ENCODE results near the gene KCNH2.

The KCNH2 gene

DNA sequence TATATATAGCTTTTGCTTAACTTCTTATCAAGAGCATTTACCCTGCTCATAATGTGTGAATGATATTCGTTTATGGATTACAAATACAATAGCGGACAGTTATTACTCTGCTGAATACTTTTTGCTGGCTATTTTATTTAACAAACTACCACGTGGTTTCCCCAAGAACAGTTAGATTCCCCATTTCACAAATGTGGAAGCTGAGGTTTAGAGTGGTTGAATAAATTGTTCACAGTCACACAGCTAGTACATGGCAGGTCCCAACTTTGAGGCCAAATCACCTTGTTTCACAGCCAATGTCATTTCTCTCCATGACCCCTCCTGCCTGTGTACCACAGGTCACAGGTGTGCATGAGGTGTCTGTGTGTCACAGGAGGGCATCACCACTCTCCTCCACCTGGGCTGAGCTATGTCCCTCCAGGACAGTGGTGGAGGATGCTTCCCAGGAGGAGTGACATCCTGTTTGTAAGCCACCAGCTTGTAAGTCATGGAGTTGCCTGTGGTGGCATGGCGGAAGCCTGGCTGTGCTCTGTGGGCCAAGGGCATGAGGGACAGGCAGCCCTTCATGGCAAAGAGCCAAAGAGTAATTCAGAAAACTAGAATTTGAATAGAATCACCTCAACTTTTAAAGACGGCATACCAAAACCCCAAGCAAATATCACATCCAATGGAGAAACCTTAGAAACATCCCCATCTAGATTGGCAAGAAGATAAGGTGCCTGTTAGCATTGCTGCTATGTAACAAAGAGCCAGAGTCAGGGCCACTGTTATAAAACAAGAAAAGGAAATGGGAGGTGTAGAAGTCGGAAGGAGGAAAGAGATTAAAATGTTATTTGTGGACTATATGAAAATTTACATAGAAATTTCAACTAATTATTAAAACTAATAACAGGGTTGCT is 73.9 kb downstream of the KCNH2 start:
- H4K20me1 ChIP-seq (ENCODE audit: control insufficient read depth, insufficient read depth, low read depth, low read length) = no peaks in the 10 kb centered on the region

DNA sequence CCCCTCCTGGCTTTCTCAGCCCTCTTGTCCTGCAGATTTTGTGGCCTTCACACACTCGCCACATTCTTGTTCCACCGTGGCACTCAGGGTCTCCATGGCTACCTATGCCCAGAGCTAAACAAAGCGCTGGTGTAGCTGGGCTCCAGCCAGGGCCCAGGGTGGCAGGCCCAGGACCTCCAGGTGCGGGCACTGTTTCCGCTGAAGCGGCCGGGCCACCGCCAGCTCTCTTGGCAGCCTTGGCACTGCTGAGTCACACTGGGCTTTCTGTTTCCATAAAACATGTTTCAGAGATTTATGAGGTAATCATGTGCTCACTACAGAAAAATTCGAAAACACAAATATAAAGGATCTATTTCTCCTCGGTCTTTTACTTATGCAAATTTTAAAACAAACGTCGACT is 74.5 kb downstream of the KCNH2 start:
- no peak overlapping the region for H3K27ac ChIP-seq (ENCODE audit: low read depth, low read length)
- no peaks in the 10 kb centered on the region for H3K9me3 ChIP-seq (ENCODE audit: control insufficient read depth, insufficient read depth, low read length)
- H3K36me3 ChIP-seq (ENCODE audit: control insufficient read depth, low read length) = no peaks in the 10 kb centered on the region
- H3K9me2 ChIP-seq (replicated peaks; ENCODE audit: control insufficient read depth, low read length) = no peaks in the 10 kb centered on the region
- peaks cover 41% of the 10 kb centered on the region for H3K4me1 ChIP-seq (ENCODE audit: control insufficient read depth, low read length)
- peak overlapping the region; percentile 42 for H3K4me2 ChIP-seq (ENCODE audit: low read length)
- H3K4me3 ChIP-seq (ENCODE audit: low read length) = peak overlapping the region; percentile 24
- no peaks in the 10 kb centered on the region for H3K79me2 ChIP-seq (ENCODE audit: control insufficient read depth, low read length)
- no peaks in the 10 kb centered on the region for H4K20me1 ChIP-seq (ENCODE audit: control insufficient read depth, insufficient read depth, low read depth, low read length)
- no peaks in the 10 kb centered on the region for H3F3A ChIP-seq (ENCODE audit: control insufficient read depth, insufficient read depth)
- H3K27me3 ChIP-seq (ENCODE audit: control insufficient read depth, low read length) = no peaks in the 10 kb centered on the region
- TF ChIP-seq EZH2phosphoT487 (IDR thresholded peaks at IDR 0.05; ENCODE audit: borderline replicate concordance, low read length) = no peak
- TF ChIP-seq, protein P1, sequence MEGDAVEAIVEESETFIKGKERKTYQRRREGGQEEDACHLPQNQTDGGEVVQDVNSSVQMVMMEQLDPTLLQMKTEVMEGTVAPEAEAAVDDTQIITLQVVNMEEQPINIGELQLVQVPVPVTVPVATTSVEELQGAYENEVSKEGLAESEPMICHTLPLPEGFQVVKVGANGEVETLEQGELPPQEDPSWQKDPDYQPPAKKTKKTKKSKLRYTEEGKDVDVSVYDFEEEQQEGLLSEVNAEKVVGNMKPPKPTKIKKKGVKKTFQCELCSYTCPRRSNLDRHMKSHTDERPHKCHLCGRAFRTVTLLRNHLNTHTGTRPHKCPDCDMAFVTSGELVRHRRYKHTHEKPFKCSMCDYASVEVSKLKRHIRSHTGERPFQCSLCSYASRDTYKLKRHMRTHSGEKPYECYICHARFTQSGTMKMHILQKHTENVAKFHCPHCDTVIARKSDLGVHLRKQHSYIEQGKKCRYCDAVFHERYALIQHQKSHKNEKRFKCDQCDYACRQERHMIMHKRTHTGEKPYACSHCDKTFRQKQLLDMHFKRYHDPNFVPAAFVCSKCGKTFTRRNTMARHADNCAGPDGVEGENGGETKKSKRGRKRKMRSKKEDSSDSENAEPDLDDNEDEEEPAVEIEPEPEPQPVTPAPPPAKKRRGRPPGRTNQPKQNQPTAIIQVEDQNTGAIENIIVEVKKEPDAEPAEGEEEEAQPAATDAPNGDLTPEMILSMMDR (IDR thresholded peaks at IDR 0.05; ENCODE audit: low read depth, low read length, poor library complexity, severe bottlenecking) = no peak

More for the DNA sequence above, 73.9 kb downstream of the KCNH2 start:
- Histone ChIP-seq H3K27ac (ENCODE audit: low read depth, low read length) (no peak overlapping the region), H3K9me2 (replicated peaks; ENCODE audit: control insufficient read depth, low read length) (no peaks in the 10 kb centered on the region), H3K36me3 (ENCODE audit: control insufficient read depth, low read length) (no peaks in the 10 kb centered on the region), H3K4me3 (ENCODE audit: low read length) (peak overlapping the region; percentile 24), H3K4me2 (ENCODE audit: low read length) (peak overlapping the region; percentile 42), H3K4me1 (ENCODE audit: control insufficient read depth, low read length) (peaks cover 36% of the 10 kb centered on the region), H3K27me3 (ENCODE audit: control insufficient read depth, low read length) (no peaks in the 10 kb centered on the region), H3K9me3 (ENCODE audit: control insufficient read depth, insufficient read depth, low read length) (no peaks in the 10 kb centered on the region), H3K79me2 (ENCODE audit: control insufficient read depth, low read length) (no peaks in the 10 kb centered on the region), H3F3A (ENCODE audit: control insufficient read depth, insufficient read depth) (no peaks in the 10 kb centered on the region)
- no peak for TF ChIP-seq EZH2phosphoT487 (IDR thresholded peaks at IDR 0.05; ENCODE audit: borderline replicate concordance, low read length)
- TF ChIP-seq, protein P1 (IDR thresholded peaks at IDR 0.05; ENCODE audit: low read depth, low read length, poor library complexity, severe bottlenecking) = no peak

DNA sequence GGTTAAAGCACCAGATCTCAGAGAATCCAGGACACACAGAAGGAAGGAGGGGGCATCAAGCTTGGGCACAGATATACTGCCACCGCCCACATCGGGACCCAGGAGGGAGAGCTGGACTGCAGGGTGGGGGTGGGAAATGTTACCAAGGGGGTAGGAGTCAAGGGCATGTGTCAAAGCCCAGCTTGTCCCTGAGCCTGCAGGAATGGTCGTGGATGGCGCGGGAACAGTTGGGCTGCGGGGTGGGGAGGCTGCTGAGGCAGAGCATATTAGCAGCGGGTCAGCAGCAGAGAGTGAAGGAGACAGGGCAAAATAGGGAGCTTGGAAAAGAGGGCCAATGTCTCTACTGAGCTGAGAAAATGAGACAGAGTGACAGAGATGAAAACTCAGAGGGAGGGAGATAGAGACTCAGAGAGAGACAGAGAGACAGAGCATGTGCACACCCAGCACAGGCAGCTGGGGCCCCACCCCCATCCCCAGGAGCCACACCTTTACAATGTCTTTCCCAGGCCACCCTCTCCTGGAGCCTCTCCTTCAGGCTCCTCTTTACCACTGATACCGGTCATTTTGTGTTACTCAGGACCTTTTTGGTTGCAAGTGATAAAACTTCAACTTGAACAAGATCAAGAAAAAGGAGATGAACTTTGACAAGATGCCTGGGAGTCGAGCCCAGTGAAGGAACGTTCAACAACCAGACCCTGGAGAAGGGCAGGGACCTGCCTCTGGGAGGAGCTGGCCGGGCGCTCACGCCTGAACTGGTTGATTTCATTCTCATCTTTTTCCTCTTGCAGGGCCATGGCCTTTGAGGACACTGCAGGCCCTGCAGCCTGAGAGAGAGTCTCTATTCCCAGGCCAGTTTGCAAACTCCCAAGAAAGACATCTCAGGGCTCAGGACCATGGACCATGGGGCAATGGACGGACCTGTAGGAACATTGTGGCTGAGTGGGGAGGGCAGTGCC is 75.8 kb downstream of the KCNH2 start:
- Histone ChIP-seq H3K27me3 (ENCODE audit: control insufficient read depth, low read length) (no peaks in the 10 kb centered on the region), H4K20me1 (ENCODE audit: control insufficient read depth, insufficient read depth, low read depth, low read length) (no peaks in the 10 kb centered on the region), H3K4me1 (ENCODE audit: control insufficient read depth, low read length) (peaks cover 53% of the 10 kb centered on the region), H3K36me3 (ENCODE audit: control insufficient read depth, low read length) (no peaks in the 10 kb centered on the region), H3K9me3 (ENCODE audit: control insufficient read depth, insufficient read depth, low read length) (no peaks in the 10 kb centered on the region), H3K4me3 (ENCODE audit: low read length) (no peak overlapping the region), H3F3A (ENCODE audit: control insufficient read depth, insufficient read depth) (peaks cover 4% of the 10 kb centered on the region), H3K79me2 (ENCODE audit: control insufficient read depth, low read length) (no peaks in the 10 kb centered on the region), H3K4me2 (ENCODE audit: low read length) (no peak overlapping the region), H3K9me2 (replicated peaks; ENCODE audit: control insufficient read depth, low read length) (no peaks in the 10 kb centered on the region), H3K27ac (ENCODE audit: low read depth, low read length) (no peak overlapping the region)
- TF ChIP-seq EZH2phosphoT487 (IDR thresholded peaks at IDR 0.05; ENCODE audit: borderline replicate concordance, low read length) = no peak
- TF ChIP-seq, protein P1 (IDR thresholded peaks at IDR 0.05; ENCODE audit: low read depth, low read length, poor library complexity, severe bottlenecking) = no peak
